Heart right ventricle (tissue), 16 donors: ENCODE data around the gene TTL. TPM values are rescaled to one million over a fixed set of nuclear protein-coding genes. Genes with fewer than 3 reads are reported as not detected.

ENCODE experiments used
- ATAC-seq, 8 donors: fragments of 200-7000 bp; cut with Tn5 transposase; one replicate each; pipeline ENCODE4 v1.9.1; 2020; ENCODE audit warnings: mild to moderate bottlenecking in 8 of 8, moderate library complexity in 8 of 8, moderate number of reproducible peaks in 1 of 8
- DNase-seq, 2 donors: peaks; one replicate each; pipeline ENCODE4 v3.0.0-alpha.2; 2020
- H3K27ac ChIP-seq, 10 donors: fragments of 200-600 bp; sonication (generic) in 2 of 10; one replicate each; pipeline versions ENCODE4 v1.5.0 to v1.8.0; 2020 to 2022; ENCODE audit warnings: mild to moderate bottlenecking in 3 of 10
- H3K27me3 ChIP-seq, 7 donors: fragments of 200-600 bp; one replicate each; pipeline ENCODE4 v1.8.0; 2021 to 2022; ENCODE audit warnings: mild to moderate bottlenecking in 2 of 7
- H3K36me3 ChIP-seq, 9 donors: fragments of 200-600 bp; sonication (generic) in 1 of 9; one replicate each; pipeline versions ENCODE4 v1.5.0 to v1.8.0; 2020 to 2022; ENCODE audit warnings: mild to moderate bottlenecking in 2 of 9
- H3K4me1 ChIP-seq, 9 donors: fragments of 200-600 bp; sonication (generic) in 1 of 9; one replicate each; pipeline versions ENCODE4 v1.5.0 to v1.8.0; 2020 to 2022; ENCODE audit warnings: mild to moderate bottlenecking in 4 of 9
- H3K4me3 ChIP-seq, 10 donors: fragments of 200-600 bp; sonication (generic) in 2 of 10; one replicate each; pipeline versions ENCODE4 v1.5.0 to v1.8.0; 2020 to 2022; ENCODE audit warnings: mild to moderate bottlenecking in 7 of 10, moderate library complexity in 2 of 10
- H3K9me3 ChIP-seq, 11 donors: fragments of 200-600 bp in 10 of 11; sonication (generic) in 2 of 11; one replicate each; pipeline versions ENCODE4 v1.5.0 to v1.8.0; 2013 to 2022; ENCODE audit warnings: mild to moderate bottlenecking in 2 of 11, control low read depth in 1 of 11, moderate library complexity in 1 of 11
- WGBS, 2 donors: extraction: QIAGEN DNeasy Blood & Tissue Kit; methylation state at CpG; one replicate each; pipeline ENCODE4 v1.1.7; 2013; ENCODE audit warnings: inconsistent platforms in 1 of 2; 5-methylcytosine and 5-hydroxymethylcytosine counted together
- intact Hi-C, 10 donors: fragments of 100-400 bp; cut with DNase I; formaldehyde crosslinking; loops; one replicate each; pipeline versions ENCODE4 v1.11.1 to v1.14.2; 2022
- polyA plus RNA-seq, 2 donors: library from polyadenylated mRNA; stranded (reverse); fragments of 200-250 nt; gene quantifications; one replicate each; pipeline ENCODE4 v1.2.3, GENCODE V29; 2013
- total RNA-seq, 10 donors: library from RNA; stranded (reverse); fragmentation: NEBNext Ultra II Directional in 3 of 10; extraction: Animal tissue kit (Norgen Biotek cat#: 25700) in 3 of 10; gene quantifications; one replicate each; pipeline versions ENCODE4 v1.2.1 to v1.2.4, GENCODE V29; 2021 to 2023
- TF ChIP-seq, protein P1 (sequence below), 9 donors: fragments of 200-600 bp; sonication (generic) in 2 of 9; IDR thresholded peaks; one replicate each; pipeline versions ENCODE4 v1.5.0 to v1.8.0; 2021 to 2022; ENCODE audit warnings: antibody characterized with exemption in 9 of 9, mild to moderate bottlenecking in 5 of 9, moderate library complexity in 1 of 9
- donor health status: Arrhythmogenic right ventricular cardiomyopathy.
- donor health status: ischemic (EF 13 %, LVEDD 7.1; RV severe dilation, severe dysfunction).
- donor health status: healthy with polysubstance abuse.
- donor health status: DM: no; HTN: yes; CAD: no.
- donor health status: DM: no; HTN: no; CAD: no.
- donor health status: ischemic (EF 25% LVEDD 6.9; RV normal size, moderate dysfunction).
- donor health status: ischemic (EF 25% LVEDD 5.7; RV mildly dilated, moderate dysfunction).
- donor health status: healthy.
- donor health status: DM: yes; HTN: yes; CAD: no.
- donor health status: Ischemic cardiomyopathy.
- donor health status: ischemic (EF 35%, LVEDD 5.7; RV mildly dilated, moderate dysfunction).
- donor health status: nonischemic (EF 11% LVEDD 7.7; RV severe dilation, severe dysfunction).
- donor health status: DM: yes; HTN: yes; CAD: no.
- donor health status: PGD.
- donor health status: ischemic (EF 29% LVEDD 5.4; RV normal size, mild dysfunction).
- donor health status: nonischemic (EF 23%, LVEDD 6.1; RV moderate dilation, normal function).

TTL gene
- total and polyA plus RNA-seq, 12 donors: 12.9 to 54.5 (median 46.4) TPM

- H3K27ac ChIP-seq: no peak overlapping the region
- TF ChIP-seq, protein P1, sequence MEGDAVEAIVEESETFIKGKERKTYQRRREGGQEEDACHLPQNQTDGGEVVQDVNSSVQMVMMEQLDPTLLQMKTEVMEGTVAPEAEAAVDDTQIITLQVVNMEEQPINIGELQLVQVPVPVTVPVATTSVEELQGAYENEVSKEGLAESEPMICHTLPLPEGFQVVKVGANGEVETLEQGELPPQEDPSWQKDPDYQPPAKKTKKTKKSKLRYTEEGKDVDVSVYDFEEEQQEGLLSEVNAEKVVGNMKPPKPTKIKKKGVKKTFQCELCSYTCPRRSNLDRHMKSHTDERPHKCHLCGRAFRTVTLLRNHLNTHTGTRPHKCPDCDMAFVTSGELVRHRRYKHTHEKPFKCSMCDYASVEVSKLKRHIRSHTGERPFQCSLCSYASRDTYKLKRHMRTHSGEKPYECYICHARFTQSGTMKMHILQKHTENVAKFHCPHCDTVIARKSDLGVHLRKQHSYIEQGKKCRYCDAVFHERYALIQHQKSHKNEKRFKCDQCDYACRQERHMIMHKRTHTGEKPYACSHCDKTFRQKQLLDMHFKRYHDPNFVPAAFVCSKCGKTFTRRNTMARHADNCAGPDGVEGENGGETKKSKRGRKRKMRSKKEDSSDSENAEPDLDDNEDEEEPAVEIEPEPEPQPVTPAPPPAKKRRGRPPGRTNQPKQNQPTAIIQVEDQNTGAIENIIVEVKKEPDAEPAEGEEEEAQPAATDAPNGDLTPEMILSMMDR (IDR thresholded peaks at IDR 0.05): no peak
- H3K4me3 ChIP-seq: no peak overlapping the region
- H3K27me3 ChIP-seq: no peaks in the 10 kb centered on the region
- ATAC-seq (no peak), DNase-seq (no peak)
- no peaks in the 10 kb centered on the region for H3K36me3 ChIP-seq
- H3K9me3 ChIP-seq: no peaks in the 10 kb centered on the region
- 74 to 84% methylated on average over 6 of the region's 6 CpGs for WGBS, 2 donors
- intact Hi-C loops: no loop called here
- H3K4me1 ChIP-seq: no peaks in the 10 kb centered on the region
Observed at GRCh38 chr2:112474844-112475486, 7.0 kb upstream of the TTL start.

DNA sequence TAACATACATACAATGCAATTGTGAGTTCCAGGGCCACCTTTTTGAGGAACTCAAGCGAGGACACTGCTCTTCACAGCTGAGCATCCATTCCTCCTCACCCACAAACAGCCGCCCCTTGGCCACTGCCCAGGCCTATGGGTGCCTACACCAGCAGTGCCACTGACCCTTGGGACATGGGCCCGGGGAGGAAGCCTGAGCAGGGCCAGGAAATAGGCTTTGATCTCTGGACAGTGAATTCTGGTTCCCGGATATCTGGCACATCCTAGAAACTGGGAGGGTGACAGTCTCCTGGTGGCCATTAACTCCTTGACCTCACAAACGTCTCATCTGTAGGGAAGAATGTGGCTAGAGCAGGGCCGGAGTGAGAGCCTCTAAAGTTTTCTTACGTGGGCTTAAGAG lies 5.5 kb upstream of the TTL start:
- ATAC-seq: no peak
- no peaks in the 10 kb centered on the region for H3K36me3 ChIP-seq
- H3K27ac ChIP-seq: no peak overlapping the region
- DNase-seq: no peak
- no peaks in the 10 kb centered on the region for H3K9me3 ChIP-seq
- TF ChIP-seq, protein P1 (IDR thresholded peaks at IDR 0.05): no peak
- intact Hi-C loops: no loop called here
- no peak overlapping the region for H3K4me3 ChIP-seq
- H3K4me1 ChIP-seq: peaks cover 2 to 11% (median 6%) of the 10 kb centered on the region in 9 donors
- 67 to 72% methylated on average over 7 of the region's 7 CpGs for WGBS, 2 donors
- H3K27me3 ChIP-seq: no peaks in the 10 kb centered on the region

DNA sequence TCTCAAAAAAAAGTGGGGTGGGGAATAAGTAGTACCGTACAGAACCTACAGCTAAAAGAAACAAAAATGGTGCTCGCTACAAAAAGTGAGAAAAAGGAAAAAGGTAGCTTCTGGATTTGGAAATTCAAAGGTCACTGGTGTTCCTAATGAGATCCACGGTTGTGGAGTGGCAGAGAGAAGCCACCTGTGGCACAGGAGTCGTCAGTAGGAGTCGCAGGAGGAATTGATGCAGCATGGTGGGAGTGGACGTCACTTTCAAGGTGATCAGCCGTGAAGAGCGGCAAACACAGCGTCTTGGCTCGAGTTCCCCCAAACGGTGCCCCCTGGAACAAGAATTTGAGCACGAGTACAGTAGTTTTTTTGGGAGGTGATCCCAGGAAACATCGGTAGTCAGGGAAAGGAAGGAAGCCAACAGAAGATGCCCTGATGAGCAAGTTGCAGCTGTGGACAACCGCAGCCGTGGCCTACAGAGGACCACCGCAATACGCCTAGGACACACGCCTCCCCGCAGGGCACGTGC lies 1.4 kb upstream of the TTL start:
- Histone ChIP-seq H3K36me3 (peaks cover 0 to 5% (median 0%) of the 10 kb centered on the region in 9 donors), H3K9me3 (no peaks in the 10 kb centered on the region), H3K27ac (peak overlapping the region in 7 of 10 donors; percentile 86 to 92 (median 89)), H3K4me1 (peaks cover 9 to 32% (median 24%) of the 10 kb centered on the region in 9 donors), H3K27me3 (no peaks in the 10 kb centered on the region), H3K4me3 (peak overlapping the region; percentile 54 to 94 (median 84))
- no peak for DNase-seq
- WGBS, 2 donors: 15 to 16% methylated on average over 20 of the region's 20 CpGs
- ATAC-seq: no peak
- TF ChIP-seq, protein P1 (IDR thresholded peaks at IDR 0.05): no peak
- intact Hi-C loops: loop anchor here in 9 of 10 donors (2.0 to 10.0 kb wide), 8 partner anchors 54 to 223 kb away; partner anchors contain the start of genes CHCHD5 (in 6 of the 9), POLR1B (in 5 of the 9) and ZC3H8 (in 1 of the 9)

DNA sequence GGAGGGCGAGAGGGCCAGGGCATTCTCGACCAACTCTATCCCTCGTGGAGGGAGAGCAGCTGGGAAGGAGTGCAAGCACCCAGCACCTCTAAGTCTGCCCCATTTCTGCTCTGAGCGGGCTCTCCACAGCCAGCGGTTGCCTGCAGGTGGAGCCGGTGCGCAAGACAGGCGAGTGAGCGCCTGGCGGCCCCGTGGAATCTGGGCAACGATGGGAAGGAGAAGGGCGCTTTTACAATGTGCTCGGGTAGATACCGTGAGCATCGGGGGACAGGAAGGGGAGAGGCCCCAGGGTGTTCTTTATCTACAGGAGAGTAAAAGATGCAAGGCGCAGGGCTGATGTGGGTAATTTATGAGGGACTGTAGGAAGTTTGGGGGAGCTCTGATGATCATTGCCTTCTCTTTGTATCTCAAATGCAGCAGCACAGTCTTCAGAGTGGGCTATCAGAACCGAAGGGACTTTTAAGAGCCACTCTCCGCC lies 867 bp upstream of the TTL start:
- H3K9me3 ChIP-seq: no peaks in the 10 kb centered on the region

More for the DNA sequence above, 867 bp upstream of the TTL start:
- Histone ChIP-seq H3K27me3 (no peaks in the 10 kb centered on the region), H3K4me3 (peak overlapping the region; percentile 54 to 94 (median 84)), H3K27ac (peak overlapping the region; percentile 57 to 92 (median 90)), H3K4me1 (peaks cover 9 to 33% (median 24%) of the 10 kb centered on the region in 9 donors), H3K36me3 (peaks cover 0 to 10% (median 0%) of the 10 kb centered on the region in 9 donors)
- WGBS, 2 donors: 0 to 1% methylated on average over 19 of the region's 19 CpGs
- DNase-seq (peak; percentile 81 to 83), ATAC-seq (peak; percentile 85 to 97 (median 90))
- TF ChIP-seq, protein P1 (IDR thresholded peaks at IDR 0.05): peak; percentile 64 to 93 (median 83)
- intact Hi-C loops: loop anchor here in 9 of 10 donors (2.0 to 10.0 kb wide), 8 partner anchors 54 to 224 kb away; partner anchors contain the start of genes CHCHD5 (in 6 of the 9), POLR1B (in 5 of the 9) and ZC3H8 (in 1 of the 9)
